Body of pancreas (tissue), 4 donors: ENCODE measurements around the gene TSPAN14.

Experiments used
- CTCF ChIP-seq, 7 experiments: fragments of 450-650 bp in 4 of 7; fragments of 200-600 bp in 3 of 7; sonication (generic) in 3 of 7; IDR thresholded peaks; one replicate each; pipeline ENCODE4 v1.5.1; 2016 to 2019; ENCODE audit warnings: antibody characterized with exemption in 7 of 7
- POLR2A ChIP-seq, 3 donors: fragments of 450-650 bp; IDR thresholded peaks; one replicate each; pipeline ENCODE4 v1.6.1; 2016; ENCODE audit warnings: antibody characterized with exemption in 3 of 3, mild to moderate bottlenecking in 2 of 3

DNA sequence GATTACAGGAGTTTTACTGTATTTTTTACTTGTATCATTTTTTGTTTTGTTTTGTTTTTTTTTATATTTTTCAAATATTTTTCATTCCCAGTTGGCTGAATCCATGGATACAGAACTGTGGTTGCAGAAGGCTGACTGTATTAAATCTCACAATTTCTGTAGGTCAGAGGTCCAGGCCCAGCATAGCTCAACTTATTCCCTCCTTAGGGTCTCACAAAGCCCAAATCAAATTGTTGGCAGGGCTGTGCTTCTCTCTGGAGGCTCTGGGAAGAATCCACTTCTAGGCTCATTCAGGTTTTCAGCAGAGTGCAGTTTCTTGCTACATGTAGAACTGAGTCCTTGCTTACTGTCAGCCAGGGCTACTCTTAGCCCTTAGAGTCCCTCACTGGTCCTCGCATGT, 22.6 kb downstream of the TSPAN14 start:
- TF ChIP-seq CTCF (IDR thresholded peaks at IDR 0.05) (no peak), POLR2A (IDR thresholded peaks at IDR 0.05) (no peak)
